Medulla oblongata (tissue), 1 donor: ENCODE results near the gene ACHE.
"Not testable (repeated sequence)": the region's sequence is repeated elsewhere in the genome, so short reads cannot be mapped to it uniquely, and the experiment has no call there.

Experiments
- DNase-seq: peaks from one replicate; pipeline ENCODE4 v3.0.0-alpha.2; 2015; ENCODE audit errors: extremely low spot score

ACHE gene

DNA sequence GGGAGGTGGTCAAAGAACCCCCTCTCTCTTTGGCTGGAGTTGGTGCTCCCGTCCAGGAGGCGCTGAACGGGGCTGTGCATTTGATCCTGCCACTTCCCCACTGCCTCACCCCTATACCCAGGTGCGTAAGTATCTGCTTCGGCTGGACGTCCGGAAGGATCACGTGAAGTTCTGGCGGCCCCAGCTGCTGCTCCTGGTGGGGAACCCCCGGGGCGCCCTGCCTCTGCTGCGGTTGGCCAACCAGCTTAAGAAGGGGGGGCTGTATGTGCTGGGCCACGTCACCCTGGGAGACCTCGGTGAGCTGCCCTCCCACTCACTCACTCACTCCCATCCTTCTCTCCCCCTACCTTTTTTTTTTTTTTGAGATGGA lies 34.1 kb downstream of the ACHE start:
- no peak for DNase-seq

DNA sequence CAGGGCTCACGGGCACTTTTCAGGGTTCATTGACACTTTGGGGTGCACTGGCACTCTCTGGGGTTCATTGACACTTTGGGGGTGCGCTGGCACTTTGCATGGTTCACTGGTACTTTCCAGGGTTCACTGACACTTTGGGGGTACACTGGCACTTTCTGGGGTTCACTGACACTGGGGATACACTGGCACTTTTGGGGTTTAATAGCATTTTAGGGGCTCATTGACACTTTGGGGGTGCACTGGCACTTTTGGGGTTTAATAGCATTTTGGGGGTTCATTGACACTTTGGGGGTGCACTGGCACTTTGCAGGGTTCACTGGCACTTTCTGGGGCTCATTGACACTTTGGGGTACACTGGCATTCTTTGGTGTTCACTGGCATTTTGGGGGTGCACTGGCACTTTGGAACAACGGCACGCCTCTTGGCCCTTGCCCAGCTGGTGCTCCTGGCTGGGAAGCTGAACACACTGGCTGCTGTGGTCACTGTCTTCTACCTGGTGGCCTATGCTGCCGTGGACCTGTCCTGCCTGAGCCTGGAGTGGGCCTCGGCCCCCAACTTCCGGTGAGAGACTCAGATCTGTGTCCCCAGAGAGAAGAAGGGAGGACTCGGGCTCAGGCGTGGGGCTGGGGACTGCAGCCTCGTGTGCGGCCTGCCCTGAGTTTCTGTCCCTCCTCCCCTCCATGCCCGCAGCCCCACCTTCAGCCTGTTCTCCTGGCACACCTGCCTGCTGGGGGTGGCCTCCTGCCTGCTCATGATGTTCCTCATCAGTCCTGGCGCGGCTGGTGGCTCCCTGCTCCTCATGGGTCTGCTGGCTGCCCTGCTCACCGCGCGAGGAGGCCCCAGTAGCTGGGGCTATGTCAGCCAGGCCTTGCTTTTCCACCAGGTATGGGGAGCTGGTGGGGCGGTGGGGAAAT lies 34.7 kb downstream of the ACHE start:
- no peak for DNase-seq

DNA sequence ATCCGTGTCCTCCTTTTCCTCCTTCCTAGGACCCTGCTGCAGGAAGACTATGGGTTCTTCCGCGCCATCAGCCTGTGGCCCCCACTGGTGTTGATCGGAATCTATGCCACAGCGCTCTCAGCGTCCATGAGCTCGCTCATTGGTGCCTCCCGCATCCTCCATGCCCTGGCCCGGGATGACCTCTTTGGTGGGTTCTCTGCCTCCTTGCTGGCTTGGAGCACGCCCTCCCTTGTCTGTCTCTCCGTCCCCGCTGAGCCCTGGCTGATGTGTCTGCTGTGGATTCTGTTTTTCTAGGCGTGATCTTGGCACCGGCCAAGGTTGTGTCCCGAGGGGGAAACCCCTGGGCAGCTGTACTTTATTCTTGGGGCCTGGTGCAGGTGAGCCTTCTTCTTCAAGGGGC lies 35.8 kb downstream of the ACHE start:
- DNase-seq = no peak

DNA sequence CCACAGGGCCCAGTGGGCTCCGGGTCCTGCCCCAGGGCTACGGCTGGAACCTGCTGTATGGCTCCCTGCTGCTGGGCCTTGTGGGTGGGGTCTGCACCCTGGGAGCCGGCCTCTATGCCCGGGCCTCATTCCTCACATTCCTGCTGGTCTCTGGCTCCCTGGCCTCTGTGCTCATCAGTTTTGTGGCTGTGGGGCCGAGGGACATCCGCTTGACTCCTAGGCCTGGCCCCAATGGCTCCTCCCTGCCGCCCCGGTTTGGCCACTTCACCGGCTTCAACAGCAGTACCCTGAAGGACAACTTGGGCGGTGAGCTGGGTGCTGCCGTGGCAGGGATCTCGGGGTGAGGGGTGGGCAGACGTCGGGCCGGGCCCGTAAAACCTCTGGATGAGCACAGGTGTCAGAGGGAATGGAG lies 38.8 kb downstream of the ACHE start:
- no peak for DNase-seq

DNA sequence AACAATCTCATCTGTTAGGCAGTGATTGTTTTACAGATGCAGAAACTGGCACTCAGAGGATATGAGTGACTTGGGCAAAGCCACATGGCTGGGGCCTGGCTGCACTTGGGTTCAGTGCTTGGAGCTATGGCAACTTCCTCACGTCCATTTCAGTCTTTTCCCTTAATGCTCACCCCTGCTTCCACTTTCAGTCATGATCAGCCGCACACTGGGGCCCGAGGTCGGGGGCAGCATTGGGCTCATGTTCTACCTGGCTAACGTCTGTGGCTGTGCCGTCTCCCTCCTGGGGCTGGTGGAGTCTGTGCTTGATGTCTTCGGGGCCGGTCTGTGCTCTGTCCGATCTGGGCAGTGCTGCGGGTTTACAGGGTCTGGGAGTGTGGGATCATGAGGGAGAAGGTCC lies 40.2 kb downstream of the ACHE start:
- DNase-seq = no peak

DNA sequence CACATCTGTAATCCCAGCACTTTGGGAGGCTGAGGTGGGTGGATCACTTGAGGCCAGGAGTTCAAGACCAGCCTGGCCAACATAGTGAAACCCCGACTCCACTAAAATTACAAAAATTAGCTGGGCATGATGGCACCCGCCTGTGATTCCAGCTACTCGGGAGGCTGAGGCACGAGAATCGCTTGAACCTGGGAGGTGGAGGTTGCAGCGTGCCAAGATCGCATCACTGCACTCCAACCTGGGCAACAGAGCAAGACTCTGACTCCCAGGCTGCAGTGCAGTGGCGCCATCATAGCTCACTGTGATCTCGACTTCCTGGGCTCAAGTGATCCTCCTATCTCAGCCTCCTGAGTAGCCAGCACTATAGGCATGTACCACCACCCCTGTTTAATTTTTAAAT lies 40.8 kb downstream of the ACHE start:
- not testable (repeated sequence) for DNase-seq

DNA sequence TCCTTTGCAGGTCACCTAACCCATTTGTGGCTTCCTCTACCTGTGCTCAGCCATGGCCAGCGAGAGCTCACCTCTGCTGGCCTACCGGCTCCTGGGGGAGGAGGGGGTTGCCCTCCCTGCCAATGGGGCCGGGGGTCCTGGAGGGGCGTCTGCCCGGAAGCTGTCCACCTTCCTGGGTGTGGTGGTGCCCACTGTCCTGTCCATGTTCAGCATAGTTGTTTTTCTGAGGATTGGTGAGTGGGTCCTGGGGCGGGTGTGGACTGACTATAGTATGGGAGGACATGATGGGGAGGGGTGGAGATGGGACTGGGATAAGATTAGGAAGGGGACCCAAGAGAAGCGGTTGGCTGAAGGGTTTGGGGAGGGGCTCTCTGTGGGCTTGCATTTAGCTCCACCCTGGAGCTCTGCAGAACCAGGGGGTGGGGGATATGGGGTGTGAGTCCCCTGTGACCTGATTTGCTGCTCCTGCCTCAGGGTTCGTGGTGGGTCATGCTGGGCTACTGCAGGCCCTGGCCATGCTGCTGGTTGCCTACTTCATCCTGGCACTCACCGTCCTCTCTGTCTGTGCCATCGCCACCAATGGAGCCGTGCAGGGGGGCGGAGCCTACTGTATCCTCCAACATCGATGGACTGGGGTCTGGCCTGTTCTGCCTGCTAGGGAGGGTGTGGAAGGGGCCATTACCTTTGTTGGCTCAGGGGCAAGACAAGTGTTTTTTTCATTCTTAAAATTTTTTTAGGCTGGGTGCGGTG lies 41.4 kb downstream of the ACHE start:
- no peak for DNase-seq

DNA sequence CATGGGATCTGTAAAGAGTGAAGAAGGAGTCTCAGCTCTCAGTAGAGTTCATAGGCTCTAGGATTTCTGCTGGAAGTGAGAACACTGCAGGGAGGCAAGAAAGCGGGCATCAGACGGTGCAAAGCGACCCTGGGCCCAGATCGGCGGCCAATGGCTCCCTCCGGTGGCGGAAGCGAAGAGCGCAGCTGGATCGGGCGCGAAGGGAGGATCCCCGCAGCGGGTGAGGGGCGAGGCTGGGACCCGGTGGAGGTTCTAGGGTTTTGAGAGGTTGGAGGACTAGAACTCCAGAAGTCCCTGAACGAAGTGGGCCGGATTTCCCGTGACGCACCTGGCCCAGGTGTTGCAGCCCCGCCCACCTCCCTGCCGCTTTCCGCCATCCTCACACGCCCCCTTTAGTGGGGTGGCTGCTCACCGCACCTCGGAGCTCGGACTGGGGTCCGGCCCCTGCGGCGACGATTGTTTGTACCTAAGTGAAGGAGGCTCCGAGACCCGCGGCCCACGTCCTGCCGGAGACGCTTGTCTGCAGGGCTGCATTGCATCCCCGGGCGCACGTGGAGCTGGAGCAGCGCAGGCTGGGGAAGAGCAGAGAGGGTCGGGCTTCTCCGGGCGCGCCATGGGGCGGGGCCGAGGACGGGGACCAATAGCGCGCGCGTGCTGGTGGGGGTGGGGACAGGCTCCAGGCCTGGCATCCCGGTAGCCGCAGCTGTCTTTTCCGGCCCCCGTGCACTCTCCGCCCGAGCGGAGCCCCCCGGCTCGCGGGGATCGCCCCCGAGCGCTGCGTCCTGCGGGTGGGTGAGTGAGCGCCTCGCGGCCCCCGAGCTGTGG lies 43.4 kb downstream of the ACHE start, which contains the start of gene SLC12A9:
Gene SLC12A9, plus strand, starts transcription at position 666 of the 825 bp plus-strand sequence. CDS start 1,485 bp downstream, outside the sequence.
- peak; percentile 90 for DNase-seq

DNA sequence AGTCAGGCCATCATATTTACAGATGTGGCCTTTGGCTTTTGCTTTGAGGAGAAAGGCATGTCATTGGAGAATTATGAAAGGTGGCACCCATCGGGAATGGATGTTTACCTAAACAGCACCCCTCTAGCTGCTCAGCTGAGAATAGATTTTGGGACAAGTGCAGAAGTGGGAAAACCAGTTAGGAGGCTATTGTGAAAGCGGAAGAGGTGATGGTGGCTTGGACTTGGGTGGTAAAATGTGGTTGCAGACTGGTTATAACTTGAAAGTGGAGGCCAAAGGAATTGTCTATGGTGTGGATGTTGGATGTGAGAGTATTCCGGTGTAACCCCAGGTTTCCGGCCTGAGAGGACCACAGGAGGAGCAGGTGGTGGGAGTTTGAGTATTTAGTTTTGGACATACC lies 48.3 kb downstream of the ACHE start:
- DNase-seq = no peak

DNA sequence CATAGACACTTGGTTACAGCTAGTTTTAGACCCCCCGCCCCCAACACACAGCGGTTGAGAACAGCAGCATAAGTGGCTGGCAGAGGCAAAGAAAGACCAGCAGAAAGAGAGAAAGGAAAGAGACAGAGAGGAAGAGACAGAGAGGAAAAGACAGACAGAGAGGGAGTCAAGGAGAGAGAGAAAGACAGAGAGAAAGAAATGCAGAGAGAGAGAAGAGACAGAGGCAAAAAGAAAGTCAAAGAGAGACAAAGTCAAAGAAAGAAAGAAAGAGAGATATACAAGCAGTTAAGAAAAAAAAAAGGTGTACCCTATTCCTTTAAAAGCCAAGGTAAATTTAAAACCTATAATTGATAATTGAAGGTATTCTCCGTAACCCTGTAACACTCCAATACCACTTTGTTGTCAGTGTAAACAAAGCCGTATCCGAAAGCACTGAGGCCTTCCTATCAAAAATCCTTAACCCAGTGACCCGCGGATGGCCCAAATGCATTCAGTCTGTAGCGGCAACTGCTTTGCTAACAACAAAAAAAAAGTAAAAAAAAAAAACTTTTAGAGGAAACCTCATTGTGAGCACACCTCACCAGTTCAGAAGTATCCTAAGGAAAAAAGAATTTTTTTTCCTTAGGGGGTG lies 55.1 kb downstream of the ACHE start:
- DNase-seq = no peak
